Neural cell (in vitro differentiated cells): ENCODE data around the gene KCNS1. TPM values are rescaled to one million over a fixed set of nuclear protein-coding genes. Genes with fewer than 3 reads are reported as not detected.

Experiments used
- H2AFZ ChIP-seq: fragments of 200-600, 300-800 bp; sonication (generic), shearing (Covaris generic); 2 replicates; pipeline ENCODE4 v1.6.0; 2014; ENCODE audit warnings: low read depth, mild to moderate bottlenecking, antibody characterized with exemption, low read length, moderate library complexity
- H3F3A ChIP-seq: fragments of 200-600 bp; shearing (Covaris generic); 2 replicates; pipeline ENCODE4 v1.6.1; 2016; ENCODE audit warnings: mild to moderate bottlenecking, moderate library complexity, mixed read lengths, antibody characterized with exemption, low read length; ENCODE audit not compliant: insufficient read depth, poor library complexity, severe bottlenecking
- H3K27ac ChIP-seq: fragments of 200-600, 300-800 bp; sonication (generic), shearing (Covaris generic); 2 replicates; pipeline ENCODE4 v1.5.1; 2014; ENCODE audit warnings: mild to moderate bottlenecking, low read length, moderate library complexity
- H3K27me3 ChIP-seq: fragments of 300-800, 200-600 bp; sonication (generic), shearing (Covaris generic); 2 replicates; pipeline ENCODE4 v1.6.0; 2014; ENCODE audit warnings: mild to moderate bottlenecking, low read depth, low read length, moderate library complexity; ENCODE audit not compliant: insufficient read depth
- H3K36me3 ChIP-seq: fragments of 300-800, 200-600 bp; sonication (generic), shearing (Covaris generic); 2 replicates; pipeline ENCODE4 v1.5.1; 2014; ENCODE audit warnings: mild to moderate bottlenecking, antibody characterized with exemption, low read length, moderate library complexity; ENCODE audit not compliant: insufficient read depth
- H3K4me2 ChIP-seq: fragments of 300-800, 200-600 bp; sonication (generic), shearing (Covaris generic); 2 replicates; pipeline ENCODE4 v1.6.0; 2014; ENCODE audit warnings: mild to moderate bottlenecking, low read length
- H3K4me3 ChIP-seq: fragments of 300-800, 200-600 bp; sonication (generic), shearing (Covaris generic); 2 replicates; pipeline ENCODE4 v1.5.1; 2014; ENCODE audit warnings: mild to moderate bottlenecking, low read length, moderate library complexity
- H3K79me2 ChIP-seq: fragments of 200-600 bp; shearing (Covaris generic); replicated peaks from 2 replicates; pipeline ENCODE4 v1.6.0; 2014; ENCODE audit warnings: mild to moderate bottlenecking, low read length, moderate library complexity; ENCODE audit not compliant: insufficient read depth
- H3K9ac ChIP-seq: fragments of 300-800, 200-600 bp; sonication (generic), shearing (Covaris generic); 2 replicates; pipeline ENCODE4 v1.6.1; 2016; ENCODE audit warnings: mild to moderate bottlenecking, low read length, mixed read lengths
- H3K9me2 ChIP-seq: fragments of 200-600 bp; shearing (Covaris generic); 2 replicates; pipeline ENCODE4 v1.6.1; 2016; ENCODE audit warnings: mild to moderate bottlenecking, low read length, mixed read lengths; ENCODE audit not compliant: insufficient read depth
- H3K9me3 ChIP-seq: fragments of 200-600, 300-800 bp; sonication (generic), shearing (Covaris generic); 2 replicates; pipeline ENCODE4 v1.6.1; 2016; ENCODE audit warnings: mild to moderate bottlenecking, mixed run types, low read length, moderate library complexity, mixed read lengths
- H4K20me1 ChIP-seq: fragments of 200-600 bp; shearing (Covaris generic); 2 replicates; pipeline ENCODE4 v1.6.1; 2016; ENCODE audit warnings: mild to moderate bottlenecking, mixed run types; ENCODE audit not compliant: insufficient read depth
- EP300 ChIP-seq: fragments of 450-650 bp; conservative IDR thresholded peaks from 2 replicates; pipeline ENCODE4 v1.6.1; 2014; ENCODE audit warnings: antibody characterized with exemption, mild to moderate bottlenecking, moderate library complexity; ENCODE audit not compliant: poor library complexity, severe bottlenecking
- EZH2 ChIP-seq: fragments of 200-600, 300-800 bp; shearing (Covaris generic), sonication (generic); IDR thresholded peaks from 2 replicates; pipeline ENCODE4 v1.6.1; 2014; ENCODE audit warnings: antibody characterized with exemption, low read length, borderline replicate concordance, mild to moderate bottlenecking; ENCODE audit not compliant: insufficient read depth, poor library complexity, severe bottlenecking
- MXI1 ChIP-seq: fragments of 450-650 bp; conservative IDR thresholded peaks from 2 replicates; pipeline ENCODE4 v1.6.1; 2014; ENCODE audit warnings: antibody characterized with exemption, mild to moderate bottlenecking; ENCODE audit not compliant: poor library complexity, severe bottlenecking
- POLR2AphosphoS5 ChIP-seq: IDR thresholded peaks from 2 replicates; pipeline ENCODE4 v1.6.1; 2012
- RAD21 ChIP-seq: fragments of 450-650 bp; conservative IDR thresholded peaks from 2 replicates; pipeline ENCODE4 v1.6.1; 2014; ENCODE audit warnings: antibody characterized with exemption, mild to moderate bottlenecking, moderate library complexity
- SMC3 ChIP-seq: fragments of 450-650 bp; conservative IDR thresholded peaks from 2 replicates; pipeline ENCODE4 v1.6.1; 2014; ENCODE audit warnings: antibody characterized with exemption, mild to moderate bottlenecking, moderate library complexity; ENCODE audit not compliant: poor library complexity
- TAF1 ChIP-seq: IDR thresholded peaks from 2 replicates; pipeline ENCODE4 v1.6.1; 2012; ENCODE audit warnings: low read depth
- polyA plus RNA-seq: library from polyadenylated mRNA; depleted of rRNA; stranded (reverse); fragments of >200 nt; gene quantifications from 2 replicates; pipeline ENCODE4 v1.2.3, GENCODE V29; 2014
- TF ChIP-seq, protein P1 (sequence below): IDR thresholded peaks from 2 replicates; pipeline ENCODE4 v1.6.1; 2012; ENCODE audit warnings: borderline replicate concordance
- TF ChIP-seq, protein P2 (sequence below): fragments of 450-650 bp; IDR thresholded peaks from 2 replicates; pipeline ENCODE4 v1.5.1; 2014; ENCODE audit warnings: antibody characterized with exemption, mild to moderate bottlenecking, moderate library complexity; ENCODE audit not compliant: poor library complexity, severe bottlenecking

The KCNS1 gene
- polyA plus RNA-seq, 1 donor from 2014 or later = not detected

DNA sequence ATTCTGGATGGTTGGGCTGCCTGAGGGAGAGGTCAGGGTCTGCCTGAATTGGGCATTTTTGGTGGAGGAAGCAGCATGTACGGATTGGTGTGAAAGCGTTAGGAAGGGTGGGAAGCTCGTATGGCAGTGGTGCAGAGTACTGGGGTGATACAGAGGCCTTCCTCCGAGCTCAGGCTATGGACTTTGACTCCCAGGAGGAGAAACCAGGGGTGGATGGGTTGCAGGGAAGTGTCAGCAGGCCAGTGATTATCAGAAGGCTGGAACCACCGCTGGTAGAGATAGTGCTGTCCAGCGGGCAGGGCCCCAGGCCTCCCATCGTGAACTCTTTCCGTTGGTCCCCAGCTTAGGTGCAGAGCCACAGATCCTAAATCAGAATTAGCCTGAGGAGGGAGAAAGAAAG, 8.7 kb upstream of the KCNS1 start:
- H3K9me3 ChIP-seq = no peaks in the 10 kb centered on the region
- H3K9me2 ChIP-seq = no peaks in the 10 kb centered on the region
- no peaks in the 10 kb centered on the region for H4K20me1 ChIP-seq
- TF ChIP-seq MXI1 (no peak), TAF1 (no peak), POLR2AphosphoS5 (no peak), SMC3 (no peak), EP300 (no peak), RAD21 (no peak), EZH2 (no peak)
- TF ChIP-seq, protein P1, sequence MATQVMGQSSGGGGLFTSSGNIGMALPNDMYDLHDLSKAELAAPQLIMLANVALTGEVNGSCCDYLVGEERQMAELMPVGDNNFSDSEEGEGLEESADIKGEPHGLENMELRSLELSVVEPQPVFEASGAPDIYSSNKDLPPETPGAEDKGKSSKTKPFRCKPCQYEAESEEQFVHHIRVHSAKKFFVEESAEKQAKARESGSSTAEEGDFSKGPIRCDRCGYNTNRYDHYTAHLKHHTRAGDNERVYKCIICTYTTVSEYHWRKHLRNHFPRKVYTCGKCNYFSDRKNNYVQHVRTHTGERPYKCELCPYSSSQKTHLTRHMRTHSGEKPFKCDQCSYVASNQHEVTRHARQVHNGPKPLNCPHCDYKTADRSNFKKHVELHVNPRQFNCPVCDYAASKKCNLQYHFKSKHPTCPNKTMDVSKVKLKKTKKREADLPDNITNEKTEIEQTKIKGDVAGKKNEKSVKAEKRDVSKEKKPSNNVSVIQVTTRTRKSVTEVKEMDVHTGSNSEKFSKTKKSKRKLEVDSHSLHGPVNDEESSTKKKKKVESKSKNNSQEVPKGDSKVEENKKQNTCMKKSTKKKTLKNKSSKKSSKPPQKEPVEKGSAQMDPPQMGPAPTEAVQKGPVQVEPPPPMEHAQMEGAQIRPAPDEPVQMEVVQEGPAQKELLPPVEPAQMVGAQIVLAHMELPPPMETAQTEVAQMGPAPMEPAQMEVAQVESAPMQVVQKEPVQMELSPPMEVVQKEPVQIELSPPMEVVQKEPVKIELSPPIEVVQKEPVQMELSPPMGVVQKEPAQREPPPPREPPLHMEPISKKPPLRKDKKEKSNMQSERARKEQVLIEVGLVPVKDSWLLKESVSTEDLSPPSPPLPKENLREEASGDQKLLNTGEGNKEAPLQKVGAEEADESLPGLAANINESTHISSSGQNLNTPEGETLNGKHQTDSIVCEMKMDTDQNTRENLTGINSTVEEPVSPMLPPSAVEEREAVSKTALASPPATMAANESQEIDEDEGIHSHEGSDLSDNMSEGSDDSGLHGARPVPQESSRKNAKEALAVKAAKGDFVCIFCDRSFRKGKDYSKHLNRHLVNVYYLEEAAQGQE = no peak
- TF ChIP-seq, protein P2, sequence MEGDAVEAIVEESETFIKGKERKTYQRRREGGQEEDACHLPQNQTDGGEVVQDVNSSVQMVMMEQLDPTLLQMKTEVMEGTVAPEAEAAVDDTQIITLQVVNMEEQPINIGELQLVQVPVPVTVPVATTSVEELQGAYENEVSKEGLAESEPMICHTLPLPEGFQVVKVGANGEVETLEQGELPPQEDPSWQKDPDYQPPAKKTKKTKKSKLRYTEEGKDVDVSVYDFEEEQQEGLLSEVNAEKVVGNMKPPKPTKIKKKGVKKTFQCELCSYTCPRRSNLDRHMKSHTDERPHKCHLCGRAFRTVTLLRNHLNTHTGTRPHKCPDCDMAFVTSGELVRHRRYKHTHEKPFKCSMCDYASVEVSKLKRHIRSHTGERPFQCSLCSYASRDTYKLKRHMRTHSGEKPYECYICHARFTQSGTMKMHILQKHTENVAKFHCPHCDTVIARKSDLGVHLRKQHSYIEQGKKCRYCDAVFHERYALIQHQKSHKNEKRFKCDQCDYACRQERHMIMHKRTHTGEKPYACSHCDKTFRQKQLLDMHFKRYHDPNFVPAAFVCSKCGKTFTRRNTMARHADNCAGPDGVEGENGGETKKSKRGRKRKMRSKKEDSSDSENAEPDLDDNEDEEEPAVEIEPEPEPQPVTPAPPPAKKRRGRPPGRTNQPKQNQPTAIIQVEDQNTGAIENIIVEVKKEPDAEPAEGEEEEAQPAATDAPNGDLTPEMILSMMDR = no peak
- no peak overlapping the region for H3K4me2 ChIP-seq
- no peak overlapping the region for H2AFZ ChIP-seq
- H3K36me3 ChIP-seq = no peaks in the 10 kb centered on the region
- no peak overlapping the region for H3K9ac ChIP-seq
- H3K27me3 ChIP-seq = no peaks in the 10 kb centered on the region
- no peaks in the 10 kb centered on the region for H3K79me2 ChIP-seq
- no peaks in the 10 kb centered on the region for H3F3A ChIP-seq
- H3K4me3 ChIP-seq = no peak overlapping the region
- H3K27ac ChIP-seq = no peak overlapping the region

DNA sequence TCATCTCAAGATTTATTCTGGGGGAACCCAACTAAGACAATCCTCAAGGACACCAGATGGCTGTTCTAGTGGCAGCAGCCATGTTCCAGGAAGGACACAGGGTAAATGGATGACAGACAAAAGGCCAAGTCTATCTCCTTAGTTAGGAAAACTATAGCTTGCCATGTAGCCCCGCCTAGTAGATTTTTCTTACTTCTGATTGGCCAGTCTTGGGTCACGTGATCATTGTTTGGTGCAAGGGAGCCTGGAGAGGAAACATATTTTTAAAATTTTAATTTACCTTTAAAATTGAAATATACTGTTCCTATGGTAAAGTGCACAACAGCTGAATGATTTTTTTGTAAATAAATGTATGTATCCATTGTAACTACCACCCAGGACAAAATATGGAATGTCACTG, 4.4 kb upstream of the KCNS1 start:
- Histone ChIP-seq H2AFZ (no peak overlapping the region), H3K9me3 (no peaks in the 10 kb centered on the region)

More for the DNA sequence above, 4.4 kb upstream of the KCNS1 start:
- Histone ChIP-seq H4K20me1 (no peaks in the 10 kb centered on the region), H3K79me2 (no peaks in the 10 kb centered on the region), H3K4me3 (no peak overlapping the region), H3K4me2 (no peak overlapping the region), H3K27me3 (peaks cover 12% of the 10 kb centered on the region), H3F3A (no peaks in the 10 kb centered on the region), H3K36me3 (no peaks in the 10 kb centered on the region), H3K9me2 (no peaks in the 10 kb centered on the region), H3K27ac (no peak overlapping the region), H3K9ac (no peak overlapping the region)
- TF ChIP-seq TAF1 = no peak
- TF ChIP-seq, protein P2 = no peak
- no peak for TF ChIP-seq EP300
- TF ChIP-seq, protein P1 = no peak
- TF ChIP-seq POLR2AphosphoS5 = no peak
